Type B pancreatic cell (in vitro differentiated cells): Measurements from ENCODE around the gene SDSL. TPM values are rescaled to one million over a fixed set of nuclear protein-coding genes. Genes with fewer than 3 reads are reported as not detected.

Experiments
- DNase-seq: peaks from one replicate; pipeline ENCODE4 v3.0.0; 2021; ENCODE audit warnings: mixed read lengths; ENCODE audit not compliant: unreplicated experiment; ENCODE audit errors: extremely low spot score
- H3K27ac Mint-ChIP-seq: 2 replicates; pipeline ENCODE4 v1.8.0; 2021; ENCODE audit warnings: mild to moderate bottlenecking, mixed read lengths
- H3K27me3 Mint-ChIP-seq: 2 replicates; pipeline ENCODE4 v1.8.0; 2021; ENCODE audit warnings: mixed read lengths
- H3K36me3 Mint-ChIP-seq: 2 replicates; pipeline ENCODE4 v1.8.0; 2021; ENCODE audit warnings: mixed read lengths
- H3K4me1 Mint-ChIP-seq: one replicate; pipeline ENCODE4 v1.8.0; 2021; ENCODE audit warnings: mixed read lengths; ENCODE audit not compliant: unreplicated experiment
- H3K4me3 Mint-ChIP-seq: 2 replicates; pipeline ENCODE4 v1.8.0; 2021; ENCODE audit warnings: mild to moderate bottlenecking, mixed read lengths
- H3K9me3 Mint-ChIP-seq: 2 replicates; pipeline ENCODE4 v1.8.0; 2021; ENCODE audit warnings: mixed read lengths
- CTCF ChIP-seq: fragments of 200-600 bp; sonication (generic); conservative IDR thresholded peaks from 2 replicates; pipeline ENCODE4 v1.5.0; 2021; ENCODE audit warnings: antibody characterized with exemption, mild to moderate bottlenecking
- total RNA-seq: library from RNA; stranded (reverse); gene quantifications from 2 replicates; pipeline ENCODE4 v1.2.1, GENCODE V29; 2021; ENCODE audit warnings: low replicate concordance

Gene SDSL
- total RNA-seq, 1 donor from 2014 or later, result 4.5 TPM

GRCh38 chr12:113387631-113388030, 34.5 kb upstream of the SDSL start:
- TF ChIP-seq CTCF, result no peak

GRCh38 chr12:113388351-113388750, 33.8 kb upstream of the SDSL start:
- H3K27ac Mint-ChIP-seq, result no peak overlapping the region
- no peak for TF ChIP-seq CTCF
- DNase-seq, result no peak
- no peaks in the 10 kb centered on the region for H3K27me3 Mint-ChIP-seq
- H3K36me3 Mint-ChIP-seq, result peaks cover 3% of the 10 kb centered on the region
- no peaks in the 10 kb centered on the region for H3K9me3 Mint-ChIP-seq
- H3K4me3 Mint-ChIP-seq, result no peak overlapping the region
- no peaks in the 10 kb centered on the region for H3K4me1 Mint-ChIP-seq

More at GRCh38 chr12:113387631-113388030, 34.5 kb upstream of the SDSL start:
- no peaks in the 10 kb centered on the region for H3K9me3 Mint-ChIP-seq
- H3K36me3 Mint-ChIP-seq, result peaks cover 3% of the 10 kb centered on the region
- H3K27me3 Mint-ChIP-seq, result no peaks in the 10 kb centered on the region
- no peak overlapping the region for H3K27ac Mint-ChIP-seq
- DNase-seq, result no peak
- no peak overlapping the region for H3K4me3 Mint-ChIP-seq
- H3K4me1 Mint-ChIP-seq, result no peaks in the 10 kb centered on the region

- Mint-ChIP-seq H3K9me3 (no peaks in the 10 kb centered on the region), H3K27ac (no peak overlapping the region), H3K27me3 (no peaks in the 10 kb centered on the region), H3K4me1 (no peaks in the 10 kb centered on the region), H3K36me3 (no peaks in the 10 kb centered on the region), H3K4me3 (no peak overlapping the region)
- TF ChIP-seq CTCF, result no peak
- DNase-seq, result no peak
Observed at GRCh38 chr12:113390064-113391043, 31.8 kb upstream of the SDSL start.

- Mint-ChIP-seq H3K27me3 (no peaks in the 10 kb centered on the region), H3K36me3 (no peaks in the 10 kb centered on the region), H3K9me3 (no peaks in the 10 kb centered on the region), H3K4me3 (no peak overlapping the region), H3K27ac (no peak overlapping the region), H3K4me1 (no peaks in the 10 kb centered on the region)
- TF ChIP-seq CTCF, result no peak
- no peak for DNase-seq
Observed at GRCh38 chr12:113391145-113391544, 31.0 kb upstream of the SDSL start.

- Mint-ChIP-seq H3K27me3 (no peaks in the 10 kb centered on the region), H3K4me3 (no peak overlapping the region), H3K36me3 (no peaks in the 10 kb centered on the region), H3K4me1 (no peaks in the 10 kb centered on the region), H3K9me3 (no peaks in the 10 kb centered on the region), H3K27ac (no peak overlapping the region)
- TF ChIP-seq CTCF, result no peak
- DNase-seq, result no peak
Observed at GRCh38 chr12:113391650-113392337, 30.4 kb upstream of the SDSL start.
